Gastrocnemius medialis (tissue), 4 donors: Measurements from ENCODE around the gene ATRAID. TPM values are rescaled to one million over a fixed set of nuclear protein-coding genes. Genes with fewer than 3 reads are reported as not detected.
A peak's percentile ranks its signal among the peaks of the same experiment; 100 is the strongest.

Experiments
- ATAC-seq, 2 donors: fragments of 150-250 bp; one replicate each; pipeline ENCODE4 v1.9.1; 2016
- DNase-seq, 2 donors: peaks; one replicate each; pipeline ENCODE4 v3.0.0-alpha.2; 2019
- H3K27ac ChIP-seq, 4 donors: fragments of 200-600 bp; sonication (generic); 1 replicate in 1 of 4; 2 replicates in 3 of 4; pipeline ENCODE4 v1.5.1; 2016 to 2018; ENCODE audit warnings: mild to moderate bottlenecking in 2 of 4, moderate library complexity in 1 of 4
- H3K27me3 ChIP-seq, 3 donors: fragments of 200-600 bp; sonication (generic) in 2 of 3; 1 replicate in 1 of 3; 2 replicates in 2 of 3; pipeline versions ENCODE4 v1.5.1 to v1.6.0; 2016 to 2019; ENCODE audit warnings: mild to moderate bottlenecking in 1 of 3, moderate library complexity in 1 of 3
- H3K36me3 ChIP-seq, 2 donors: fragments of 200-600 bp; sonication (generic) in 1 of 2; one replicate each; pipeline ENCODE4 v1.5.1; 2017 to 2018
- H3K4me1 ChIP-seq, 2 donors: fragments of 200-600 bp; sonication (generic) in 1 of 2; one replicate each; pipeline ENCODE4 v1.5.1; 2016 to 2017; ENCODE audit warnings: mild to moderate bottlenecking in 2 of 2
- H3K4me3 ChIP-seq, 4 donors: fragments of 200-600 bp; sonication (generic) in 3 of 4; 1 replicate in 1 of 4; 2 replicates in 3 of 4; pipeline ENCODE4 v1.5.1; 2016 to 2019; ENCODE audit warnings: mild to moderate bottlenecking in 2 of 4
- H3K9me3 ChIP-seq, 3 donors: fragments of 200-600 bp; sonication (generic) in 2 of 3; 1 replicate in 1 of 3; 2 replicates in 2 of 3; pipeline ENCODE4 v1.5.1; 2016 to 2019
- CTCF ChIP-seq, 5 experiments: fragments of 450-650 bp in 3 of 5; fragments of 200-600 bp in 2 of 5; sonication (generic) in 2 of 5; IDR thresholded peaks in 4 of 5; conservative IDR thresholded peaks in 1 of 5; 1 replicate in 4 of 5; 2 replicates in 1 of 5; pipeline ENCODE4 v1.5.1; 2016 to 2019; ENCODE audit warnings: antibody characterized with exemption in 5 of 5, mild to moderate bottlenecking in 3 of 5, moderate library complexity in 3 of 5
- POLR2A ChIP-seq, 2 donors: fragments of 450-650 bp; IDR thresholded peaks; one replicate each; pipeline ENCODE4 v1.6.1; 2017; ENCODE audit warnings: antibody characterized with exemption in 2 of 2, mild to moderate bottlenecking in 2 of 2, moderate library complexity in 2 of 2
- in situ Hi-C, 4 donors: fragments of 200-750 bp; cut with MboI; loops; one replicate each; pipeline versions ENCODE4 v1.15.0 to v1.8.0; 2017; ENCODE audit warnings: low sequenced_read_pairs in 4 of 4
- intact Hi-C: fragments of 100-400 bp; cut with DNase I; formaldehyde crosslinking; loops from one replicate; pipeline ENCODE4 v1.15.1; 2023; ENCODE audit warnings: low total_unique reads
- total RNA-seq, 4 donors: library from RNA; depleted of rRNA; stranded (reverse); fragments of >200 nt; gene quantifications; one replicate each; pipeline versions ENCODE4 v1.1.0 to v1.2.3, GENCODE V29; 2016

Gene ATRAID
- total RNA-seq, 4 donors from 2014 or later = 131 to 203 (median 171) TPM

- ATAC-seq = peak; percentile 30 to 82
- Histone ChIP-seq H3K4me1 (peaks cover 7% of the 10 kb centered on the region in 2 donors), H3K9me3 (no peaks in the 10 kb centered on the region), H3K27ac (no peak overlapping the region), H3K27me3 (no peaks in the 10 kb centered on the region), H3K36me3 (no peaks in the 10 kb centered on the region), H3K4me3 (no peak overlapping the region)
- intact Hi-C loops = loop anchor here (1.0 kb wide), 2 partner anchors 30 to 42 kb away; no protein-coding TSS in a partner anchor
- TF ChIP-seq CTCF (IDR thresholded peaks at IDR 0.05 in 4 of 5, conservative IDR thresholded peaks at IDR 0.05 in 1 of 5) = peak; percentile 67 to 84 (median 79)
- no peak for TF ChIP-seq POLR2A (IDR thresholded peaks at IDR 0.05)
- DNase-seq = peak in 1 of 2 donors; percentile 54
- in situ Hi-C loops = no loop called here
These were observed 38.2 kb downstream of the ATRAID start for GRCh38 chr2:27249891-27250651.

GRCh38 chr2:27250652-27251379 lies 39.0 kb downstream of the ATRAID start:
- no peak overlapping the region for H3K27ac ChIP-seq
- in situ Hi-C loops = no loop called here
- no peak for ATAC-seq
- no peaks in the 10 kb centered on the region for H3K36me3 ChIP-seq
- no peaks in the 10 kb centered on the region for H3K9me3 ChIP-seq
- no peak for TF ChIP-seq POLR2A (IDR thresholded peaks at IDR 0.05)
- no peak for TF ChIP-seq CTCF (IDR thresholded peaks at IDR 0.05 in 4 of 5, conservative IDR thresholded peaks at IDR 0.05 in 1 of 5)
- H3K27me3 ChIP-seq = no peaks in the 10 kb centered on the region
- DNase-seq = no peak
- no peak overlapping the region for H3K4me3 ChIP-seq
- intact Hi-C loops = loop anchor here (1.0 kb wide), 2 partner anchors 29 to 41 kb away; no protein-coding TSS in a partner anchor
- H3K4me1 ChIP-seq = peaks cover 4 to 7% of the 10 kb centered on the region in 2 donors

DNA sequence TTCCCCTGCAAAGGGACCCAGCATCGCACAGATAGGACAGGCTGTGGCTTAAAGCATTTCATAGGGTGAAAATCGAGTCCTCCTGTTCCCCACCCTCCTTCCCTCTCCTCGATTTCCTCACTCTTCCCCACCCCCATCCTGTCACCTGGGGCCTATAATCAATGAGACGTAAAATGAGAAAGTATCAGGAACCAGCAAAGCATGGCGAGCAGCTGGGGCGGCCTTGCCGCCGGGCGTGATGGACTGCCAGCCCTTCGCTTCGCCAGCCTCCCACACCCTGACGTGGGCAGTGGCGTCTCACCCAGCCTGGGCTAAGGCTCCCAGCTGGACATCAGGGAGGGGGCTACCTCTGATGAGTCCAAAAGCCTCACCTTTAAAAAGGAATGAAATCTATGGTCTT lies 39.9 kb downstream of the ATRAID start:
- DNase-seq (no peak), ATAC-seq (no peak)
- Histone ChIP-seq H3K36me3 (no peaks in the 10 kb centered on the region), H3K27me3 (no peaks in the 10 kb centered on the region), H3K27ac (no peak overlapping the region), H3K4me1 (no peaks in the 10 kb centered on the region), H3K4me3 (no peak overlapping the region), H3K9me3 (no peaks in the 10 kb centered on the region)
- in situ Hi-C loops (no loop called here), intact Hi-C loops (no loop called here)
- no peak for TF ChIP-seq POLR2A (IDR thresholded peaks at IDR 0.05)
- TF ChIP-seq CTCF (IDR thresholded peaks at IDR 0.05 in 4 of 5, conservative IDR thresholded peaks at IDR 0.05 in 1 of 5) = no peak

- Histone ChIP-seq H3K27me3 (peaks cover 6 to 20% (median 15%) of the 10 kb centered on the region in 3 donors), H3K36me3 (no peaks in the 10 kb centered on the region), H3K4me3 (no peak overlapping the region), H3K9me3 (no peaks in the 10 kb centered on the region), H3K27ac (no peak overlapping the region), H3K4me1 (no peaks in the 10 kb centered on the region)
- in situ Hi-C loops (no loop called here), intact Hi-C loops (no loop called here)
- no peak for ATAC-seq
- no peak for DNase-seq
- TF ChIP-seq POLR2A (IDR thresholded peaks at IDR 0.05) = no peak
- no peak for TF ChIP-seq CTCF (IDR thresholded peaks at IDR 0.05 in 4 of 5, conservative IDR thresholded peaks at IDR 0.05 in 1 of 5)
These were observed 43.3 kb downstream of the ATRAID start for GRCh38 chr2:27255187-27255586.
